ENCODE data around the gene UCHL5.

Gene UCHL5, protein sequence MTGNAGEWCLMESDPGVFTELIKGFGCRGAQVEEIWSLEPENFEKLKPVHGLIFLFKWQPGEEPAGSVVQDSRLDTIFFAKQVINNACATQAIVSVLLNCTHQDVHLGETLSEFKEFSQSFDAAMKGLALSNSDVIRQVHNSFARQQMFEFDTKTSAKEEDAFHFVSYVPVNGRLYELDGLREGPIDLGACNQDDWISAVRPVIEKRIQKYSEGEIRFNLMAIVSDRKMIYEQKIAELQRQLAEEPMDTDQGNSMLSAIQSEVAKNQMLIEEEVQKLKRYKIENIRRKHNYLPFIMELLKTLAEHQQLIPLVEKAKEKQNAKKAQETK

DNA sequence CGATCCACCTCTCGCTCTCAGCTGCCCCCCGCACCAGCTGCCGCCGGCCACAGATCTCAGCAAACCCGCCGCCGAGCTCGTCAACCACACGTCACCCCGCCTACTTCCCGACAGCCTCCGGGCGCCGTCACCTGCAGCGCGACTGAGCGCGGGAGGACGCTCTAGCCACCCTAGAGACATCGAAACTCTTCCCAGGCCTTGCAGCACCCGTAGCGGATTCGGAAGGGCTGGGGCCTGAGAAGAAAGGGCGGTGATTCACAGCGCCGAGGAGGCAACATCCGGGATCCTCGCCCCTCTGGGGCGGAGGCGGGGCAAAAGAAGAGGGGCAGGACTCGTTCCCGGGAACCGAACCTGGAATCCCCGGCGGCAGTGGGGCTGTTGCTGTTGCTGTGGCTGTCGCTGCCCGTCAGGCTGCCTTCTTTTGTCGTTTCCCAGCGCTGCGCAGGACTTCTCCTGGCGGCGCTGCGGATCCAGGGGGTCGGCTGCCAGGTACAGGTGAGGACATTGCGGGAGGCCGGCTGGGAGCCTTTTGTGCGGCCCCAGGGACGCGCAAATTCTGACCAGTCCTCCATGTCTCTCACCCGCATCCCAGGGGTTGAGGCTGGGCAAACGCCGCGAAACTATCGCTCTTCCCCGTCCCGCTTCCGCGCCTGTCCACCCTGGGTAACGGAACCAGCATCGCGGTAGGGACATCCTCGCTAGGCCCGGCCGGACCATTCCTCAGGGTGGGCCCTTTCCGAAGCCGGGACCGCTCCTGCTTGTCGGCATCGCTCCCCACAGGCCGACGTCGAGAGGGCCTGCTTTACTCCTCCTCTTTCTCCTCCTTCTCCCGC is at the start of gene UCHL5, which contains the start of gene RO60:
Gene UCHL5, minus strand, starts transcription at position 79 of the 833 bp plus-strand sequence. CDS start 100 bp downstream, outside the sequence.
Gene RO60, plus strand, starts transcription at position 331 of the 833 bp plus-strand sequence. CDS start 9,443 bp downstream, outside the sequence.
- DNase-seq, result peak; percentile 97

DNA sequence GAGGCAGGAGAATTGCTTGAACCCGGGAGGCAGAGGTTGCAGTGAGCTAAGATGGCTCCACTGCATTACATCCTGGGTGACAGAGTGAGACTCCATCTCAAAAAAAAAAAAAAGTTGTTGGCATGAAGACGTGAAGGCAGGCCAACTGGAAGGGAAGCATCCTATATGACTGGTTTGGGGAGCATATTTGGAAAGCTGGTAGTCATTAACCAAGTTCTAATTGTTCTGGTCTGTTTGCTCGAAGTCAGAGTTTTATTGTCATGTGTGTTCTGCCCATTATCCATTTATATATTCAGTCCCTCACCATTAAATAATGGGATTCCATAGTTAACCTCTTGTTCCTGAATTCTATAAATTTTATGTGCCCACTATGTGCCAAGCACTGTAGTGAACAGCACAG is 49.3 kb upstream of the UCHL5 start:
- no peak for DNase-seq

DNA sequence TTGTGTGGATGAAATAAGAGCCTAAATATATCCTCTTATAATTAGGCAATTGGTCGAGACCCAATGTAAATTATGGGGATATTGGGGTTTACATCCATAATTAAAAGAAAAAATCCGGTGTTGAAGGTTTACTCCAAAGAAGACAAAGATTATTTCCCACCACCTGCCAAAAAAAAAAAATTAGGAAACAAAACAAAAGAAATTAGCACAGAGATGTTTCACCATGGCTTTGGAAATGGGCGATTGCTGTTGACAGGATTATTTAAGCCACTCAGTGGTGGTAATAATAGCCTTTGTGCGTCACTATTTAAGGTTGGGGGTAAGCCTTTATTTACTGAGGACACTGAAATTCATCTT is 46.6 kb upstream of the UCHL5 start:
- DNase-seq, result peak; percentile 61

DNA sequence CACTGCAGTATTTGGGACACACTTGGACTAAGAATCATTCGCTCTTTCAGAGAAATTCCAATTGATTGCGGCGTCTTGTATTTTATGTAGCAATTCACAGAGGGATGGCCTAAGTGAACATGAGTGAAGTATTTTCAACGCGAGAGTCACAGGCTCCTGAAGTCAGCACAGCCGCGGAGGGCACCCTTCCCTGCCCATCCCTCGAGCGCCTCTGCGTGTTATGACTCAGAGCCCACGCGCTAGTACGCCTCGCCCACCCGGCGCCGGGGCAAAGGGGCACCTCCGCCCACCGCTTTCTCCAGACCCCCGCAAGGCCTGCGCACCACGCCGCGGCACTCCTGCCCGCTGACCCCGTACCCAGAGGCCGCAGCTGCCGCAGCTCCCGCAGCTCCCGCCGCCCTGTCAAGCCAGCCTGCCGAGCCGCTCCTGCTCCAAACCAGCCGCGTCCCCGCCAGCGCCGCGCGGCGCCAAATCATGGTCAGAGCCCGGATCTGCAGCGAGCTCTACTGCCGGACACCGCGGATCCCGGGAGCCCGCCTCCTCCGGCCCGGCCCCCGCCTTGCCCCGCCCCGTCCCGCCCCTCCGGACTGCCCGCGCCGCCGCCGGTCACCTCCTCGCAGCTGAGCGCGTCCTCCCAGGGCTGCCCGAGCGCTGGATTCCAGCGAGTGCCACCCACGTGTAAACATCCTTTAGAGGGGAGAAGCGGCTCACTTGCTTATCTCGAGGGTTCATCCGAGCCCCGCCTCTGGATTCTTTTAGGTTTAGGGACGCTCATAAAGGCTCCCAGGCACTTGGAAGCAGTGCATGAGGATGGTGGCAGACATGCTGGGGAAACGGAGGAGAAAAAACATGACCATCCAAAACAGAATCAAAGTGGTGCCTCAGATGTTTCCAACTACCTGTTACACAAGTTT is 46.0 kb upstream of the UCHL5 start, which contains the start of gene GLRX2:
Gene GLRX2, minus strand, starts transcription at position 508 of the 914 bp plus-strand sequence. Its CDS starts 32 bp downstream, at position 476.
- peak; percentile 73 for DNase-seq

DNA sequence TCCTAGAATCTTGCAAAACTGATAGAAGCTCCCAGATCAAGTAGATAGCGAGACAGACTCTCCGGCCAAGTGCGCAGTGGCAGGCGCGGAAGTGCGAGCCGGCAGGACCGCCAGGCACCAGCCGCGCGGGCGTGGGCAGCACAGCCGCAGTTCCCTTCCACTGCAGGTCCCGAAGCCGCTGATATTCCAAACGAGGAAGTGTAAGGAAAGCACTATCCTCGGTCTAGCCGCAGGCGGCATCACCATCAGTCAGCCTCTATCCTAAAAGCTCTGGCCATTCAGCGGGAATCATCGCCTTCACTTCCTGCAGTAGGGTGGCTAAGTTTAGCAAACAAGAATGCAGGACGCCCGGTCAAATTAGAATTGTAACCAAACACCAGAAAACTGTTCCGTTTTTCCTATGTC is 45.3 kb upstream of the UCHL5 start:
- DNase-seq, result no peak

DNA sequence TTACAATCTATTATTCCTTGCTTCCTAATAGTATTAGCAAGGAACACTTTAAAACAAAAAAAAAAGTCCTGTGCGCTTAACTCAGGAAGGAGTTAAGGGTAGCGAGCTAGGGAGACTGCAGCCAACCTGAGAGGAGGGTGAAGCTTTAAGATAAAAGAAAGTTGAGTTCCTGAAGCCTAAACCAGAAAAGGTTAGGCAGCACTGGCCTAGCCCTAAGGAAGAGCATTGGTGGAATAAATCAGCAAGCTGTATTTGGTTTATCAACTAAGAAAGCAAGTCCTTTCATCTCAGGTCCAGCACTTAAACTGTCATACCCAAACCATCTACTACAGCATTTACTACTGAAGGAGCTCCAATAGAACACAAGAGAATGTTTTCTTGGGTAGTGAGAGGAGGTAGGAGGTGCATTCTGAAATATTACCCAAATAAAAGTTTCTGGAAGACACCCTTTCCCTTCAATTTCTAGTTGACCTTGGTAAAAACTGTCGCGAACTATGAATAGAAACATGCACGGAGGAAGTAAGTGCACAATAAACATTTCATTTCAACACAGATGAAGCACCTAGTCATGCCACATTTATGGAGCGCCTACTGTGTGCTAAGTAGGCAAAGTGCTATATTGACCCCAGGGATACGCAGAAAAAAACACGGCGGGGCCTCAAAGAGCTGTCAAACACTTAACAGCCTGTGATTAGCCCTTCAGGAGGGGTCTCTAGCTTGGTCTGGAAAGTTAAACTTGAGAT is 44.8 kb upstream of the UCHL5 start:
- DNase-seq, result no peak

DNA sequence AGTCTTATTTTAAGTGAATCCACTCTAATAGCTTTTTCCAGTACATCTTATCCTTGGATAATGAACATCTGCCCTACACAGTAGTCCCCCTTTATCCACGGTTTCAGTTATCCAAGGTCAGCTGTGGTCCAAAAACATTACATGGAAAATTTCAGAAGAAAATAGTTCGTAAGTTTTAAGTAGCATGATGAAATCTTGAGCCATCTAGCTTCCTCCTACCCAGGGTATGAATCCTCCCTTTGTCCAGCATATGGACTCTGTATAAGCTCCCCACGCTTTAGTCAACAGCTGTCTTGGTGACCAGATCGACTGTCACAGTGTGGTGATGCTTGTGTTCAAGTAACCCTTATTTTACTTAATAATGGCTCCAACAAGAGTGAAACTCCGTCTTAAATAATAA is 43.5 kb upstream of the UCHL5 start:
- DNase-seq, result no peak

DNA sequence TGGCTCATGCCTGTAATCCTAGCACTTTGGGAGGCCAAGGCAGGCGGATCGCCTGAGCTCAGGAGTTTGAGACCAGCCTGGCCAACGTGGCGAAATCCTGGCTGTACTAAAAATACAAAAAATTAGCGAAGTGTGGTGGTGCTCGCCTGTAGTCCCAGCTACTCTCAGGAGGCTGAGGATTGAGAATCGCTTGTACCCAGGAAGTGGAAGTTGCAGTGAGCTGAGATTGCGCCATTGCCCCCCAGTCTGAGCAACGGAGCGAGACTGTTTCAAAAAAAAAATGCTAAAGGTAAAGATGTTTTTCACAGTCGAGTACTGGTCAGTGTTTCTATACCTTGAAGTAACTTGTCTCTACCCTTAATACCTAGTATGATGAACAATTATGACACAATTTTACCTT is 35.0 kb upstream of the UCHL5 start:
- DNase-seq, result no peak

DNA sequence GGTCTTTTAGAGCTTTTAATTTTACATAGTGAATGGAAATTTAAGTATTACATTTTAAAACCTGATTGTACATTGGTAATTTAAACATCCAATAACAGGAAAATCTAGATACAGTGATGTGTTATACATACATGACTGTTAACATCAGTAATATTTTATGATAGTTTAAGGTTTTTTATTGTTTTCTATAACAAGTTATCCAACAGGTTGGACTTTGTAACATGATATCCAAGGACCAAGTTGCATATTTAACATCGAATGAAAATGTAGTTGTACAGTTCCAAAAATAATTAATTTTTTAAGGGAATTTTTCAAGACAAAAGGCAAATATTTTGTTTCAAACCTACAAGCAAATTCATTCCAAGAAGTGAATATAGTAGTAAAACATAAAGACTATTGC is 31.7 kb upstream of the UCHL5 start:
- DNase-seq, result no peak

DNA sequence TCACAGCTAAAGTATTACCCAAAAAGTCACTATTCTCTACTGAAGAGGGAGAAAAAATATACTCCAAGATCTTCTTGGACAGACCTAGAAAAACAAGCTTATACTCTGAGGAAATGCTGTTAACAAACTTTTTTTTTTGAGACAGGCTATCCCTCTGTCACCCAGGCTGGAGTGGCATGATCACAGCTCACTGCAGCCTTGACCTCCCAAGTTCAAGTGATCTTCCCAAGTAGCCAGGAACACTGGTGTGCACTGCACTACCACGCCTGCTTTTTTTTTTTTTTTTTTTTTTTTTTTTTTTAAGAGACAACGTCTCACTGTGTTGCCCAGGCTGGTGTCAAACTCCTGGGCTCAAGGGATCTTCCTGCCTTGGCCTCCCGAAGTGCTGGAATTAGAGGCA is 28.7 kb upstream of the UCHL5 start:
- no peak for DNase-seq

DNA sequence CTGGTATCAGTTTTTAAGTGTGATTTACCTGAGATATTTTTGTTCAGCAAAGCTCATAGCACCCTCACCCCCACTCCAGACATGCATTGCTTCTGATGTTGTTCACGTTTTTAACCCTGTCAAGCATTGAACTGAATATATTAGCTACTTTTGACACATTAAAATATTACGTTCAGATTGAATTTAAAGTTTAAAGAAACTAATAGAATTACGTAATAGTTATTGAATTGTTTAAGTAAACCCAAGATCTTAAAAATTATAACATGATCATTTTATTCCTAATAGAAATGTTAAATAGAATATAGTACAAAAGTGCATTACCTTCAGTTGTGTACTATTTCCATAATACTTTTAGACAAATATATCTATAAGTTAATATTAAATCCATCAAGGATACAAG is 27.2 kb upstream of the UCHL5 start:
- no peak for DNase-seq

DNA sequence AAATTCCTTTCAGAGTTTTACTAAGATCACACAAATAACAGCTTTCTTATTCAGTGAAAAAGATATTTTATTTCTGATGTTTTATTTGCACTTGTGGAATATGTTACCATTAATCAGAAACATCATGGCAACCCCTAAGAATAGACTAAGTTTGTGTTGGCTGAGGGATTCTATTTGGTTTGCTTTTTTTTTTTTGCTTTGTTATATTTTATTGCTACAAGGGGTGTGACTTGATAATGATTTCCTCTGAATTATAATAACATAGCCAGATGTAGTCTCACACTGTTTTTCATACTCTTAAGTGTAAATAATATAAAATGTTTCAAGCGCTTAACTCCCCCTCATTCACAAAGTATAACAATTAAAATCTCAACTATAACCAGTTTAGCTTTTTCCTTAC is 26.1 kb upstream of the UCHL5 start:
- DNase-seq, result no peak

DNA sequence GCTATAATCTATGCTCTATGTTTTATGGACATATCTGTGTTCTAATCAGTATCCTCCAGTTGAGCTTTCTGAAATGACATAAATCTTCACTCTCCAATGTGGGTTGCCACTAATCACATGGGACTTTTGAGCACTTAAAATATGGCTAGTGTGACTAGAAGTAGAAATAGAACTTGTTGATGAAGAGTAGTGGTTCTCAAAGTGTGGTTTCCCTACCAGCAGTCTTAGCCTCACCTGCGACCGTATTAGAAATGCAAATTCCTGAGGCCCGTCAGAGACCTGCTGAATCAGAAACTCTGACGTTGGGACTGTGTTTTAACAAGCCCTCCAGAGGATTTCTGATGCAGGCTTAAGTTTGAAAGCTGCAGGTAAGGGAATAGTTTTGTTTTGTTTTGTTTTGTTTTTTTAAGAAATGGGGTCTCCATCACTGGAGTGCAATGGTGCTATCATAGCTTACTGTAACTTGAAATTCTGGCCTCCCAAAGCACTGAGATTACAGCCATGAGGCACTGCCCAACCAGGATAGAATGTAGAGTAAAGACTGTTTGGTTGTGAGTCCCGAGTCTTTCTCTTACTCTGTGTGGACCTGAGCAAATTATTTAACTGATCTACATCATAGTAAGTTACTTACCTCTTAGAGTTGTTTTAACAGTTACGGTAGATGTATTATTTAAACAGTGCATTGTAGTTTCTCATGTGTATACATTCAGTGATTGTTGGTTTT is 24.4 kb upstream of the UCHL5 start:
- no peak for DNase-seq

DNA sequence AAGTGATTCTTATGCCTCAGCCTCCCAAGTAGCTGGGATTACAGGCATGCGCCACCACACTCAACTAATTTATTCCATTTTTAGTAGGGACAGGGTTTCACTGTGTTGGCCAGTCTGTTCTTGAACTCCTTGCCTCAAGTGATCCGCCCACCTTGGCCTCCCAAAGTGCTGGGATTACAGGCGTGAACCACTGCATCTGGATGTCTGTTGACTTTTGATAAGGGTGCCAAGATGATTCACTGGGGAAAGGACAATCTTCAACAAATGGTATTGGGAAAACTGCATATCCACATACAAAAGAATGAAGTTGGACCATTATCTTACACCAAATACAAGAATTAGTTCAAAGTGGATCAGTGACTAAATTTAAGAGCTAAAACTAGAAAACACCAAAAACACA is 20.0 kb upstream of the UCHL5 start:
- DNase-seq, result no peak

DNA sequence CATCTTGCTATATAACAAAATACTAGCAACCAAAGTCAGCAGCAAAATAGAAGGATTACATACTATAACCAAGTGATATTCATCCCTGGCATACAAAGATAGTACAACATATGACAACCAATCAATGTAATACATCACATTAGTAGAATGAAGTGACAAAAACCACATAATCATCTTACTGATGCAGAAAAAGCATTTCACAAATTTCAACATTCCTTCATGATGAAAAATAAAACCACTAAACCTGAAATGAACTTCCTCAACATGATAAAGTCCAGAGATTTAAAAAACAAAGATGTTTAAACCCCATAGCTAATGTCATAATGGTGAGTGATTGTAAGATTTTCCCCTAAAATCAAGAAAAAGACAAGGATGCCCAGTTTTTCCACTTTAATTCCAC is 18.8 kb upstream of the UCHL5 start:
- DNase-seq, result no peak

DNA sequence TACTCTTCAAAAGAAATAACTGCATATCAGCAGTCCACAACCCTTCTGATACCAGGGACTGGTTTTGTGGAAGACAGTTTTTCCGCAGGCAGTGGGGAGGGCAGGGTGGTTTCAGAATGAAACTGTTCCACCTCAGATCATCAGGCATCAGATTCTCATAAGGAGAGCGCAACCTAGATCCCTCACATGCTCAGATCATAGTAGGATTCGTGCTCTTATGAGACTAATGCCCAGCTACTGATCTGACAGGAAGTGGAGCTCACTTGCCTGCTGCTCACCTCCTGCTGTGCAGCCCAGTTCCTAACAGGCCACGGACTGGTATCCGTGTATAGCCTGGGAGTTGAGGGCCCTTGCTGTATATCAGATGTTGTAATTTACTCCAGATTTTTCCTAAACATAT is 11.8 kb upstream of the UCHL5 start:
- no peak for DNase-seq

DNA sequence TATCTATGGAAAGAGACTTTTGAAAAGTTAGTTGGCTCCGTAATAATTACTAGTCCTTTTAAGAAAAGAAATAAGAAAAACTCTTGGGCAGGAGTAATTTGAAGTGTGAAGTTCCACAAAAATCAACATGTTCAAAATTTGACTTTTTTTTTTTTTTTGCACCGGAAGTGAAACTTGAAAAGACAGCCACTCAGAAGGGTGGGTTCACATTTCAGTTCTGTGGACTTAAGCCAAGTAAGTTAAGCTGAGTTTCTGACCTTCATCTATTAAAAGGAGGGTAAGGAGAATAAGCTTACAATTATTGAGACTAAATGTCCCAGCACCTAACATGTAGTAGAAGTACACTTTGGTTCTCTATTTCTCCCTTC is 11.2 kb upstream of the UCHL5 start:
- no peak for DNase-seq

DNA sequence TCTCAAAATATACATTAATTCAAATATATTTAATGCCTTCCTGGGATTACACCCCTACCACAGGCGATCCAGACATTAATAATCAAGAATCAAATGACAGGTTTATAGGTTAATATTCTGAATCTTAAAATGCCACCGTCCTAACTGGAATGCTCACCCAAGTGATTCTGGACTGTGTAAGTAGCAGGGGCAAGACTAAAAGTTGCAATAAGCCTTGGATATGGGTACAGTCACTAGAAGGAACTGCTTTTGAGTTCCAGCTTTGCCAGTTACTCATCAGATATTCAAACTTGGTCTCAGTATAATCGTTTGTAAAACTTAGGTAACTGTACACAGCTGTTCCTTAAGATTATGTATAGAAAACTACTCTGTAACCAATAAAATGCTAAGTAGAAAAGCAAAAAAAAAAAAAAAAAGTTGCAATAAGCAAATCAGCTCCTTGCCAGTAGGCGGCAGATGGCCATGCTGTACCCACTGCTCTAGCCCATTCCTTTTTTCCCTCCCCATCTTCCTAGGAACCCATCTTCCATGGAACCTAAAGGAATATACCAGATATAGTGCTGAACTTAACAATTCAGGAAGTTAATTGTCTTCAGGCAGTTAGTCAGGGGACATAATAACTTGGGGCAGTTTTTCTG is 10.7 kb upstream of the UCHL5 start:
- DNase-seq, result no peak

DNA sequence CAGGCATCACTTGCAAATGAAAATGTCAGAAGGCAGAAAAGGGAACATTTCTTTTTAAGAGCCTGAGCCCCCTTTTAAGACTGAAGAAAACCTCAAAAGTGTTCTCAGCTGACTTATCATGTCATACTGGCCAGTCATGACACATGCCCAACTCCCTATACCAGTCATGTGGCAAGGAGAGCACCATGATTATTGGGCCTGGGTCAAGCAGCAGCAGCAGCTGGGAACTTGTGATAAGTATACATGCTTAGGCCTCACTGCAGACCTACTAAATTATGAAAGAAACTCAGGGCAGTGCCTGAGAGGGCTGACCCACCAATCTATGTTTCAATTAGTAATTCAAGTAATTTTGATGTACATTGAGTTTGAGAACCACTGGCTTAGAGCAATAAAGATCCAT is 8.9 kb upstream of the UCHL5 start:
- no peak for DNase-seq

DNA sequence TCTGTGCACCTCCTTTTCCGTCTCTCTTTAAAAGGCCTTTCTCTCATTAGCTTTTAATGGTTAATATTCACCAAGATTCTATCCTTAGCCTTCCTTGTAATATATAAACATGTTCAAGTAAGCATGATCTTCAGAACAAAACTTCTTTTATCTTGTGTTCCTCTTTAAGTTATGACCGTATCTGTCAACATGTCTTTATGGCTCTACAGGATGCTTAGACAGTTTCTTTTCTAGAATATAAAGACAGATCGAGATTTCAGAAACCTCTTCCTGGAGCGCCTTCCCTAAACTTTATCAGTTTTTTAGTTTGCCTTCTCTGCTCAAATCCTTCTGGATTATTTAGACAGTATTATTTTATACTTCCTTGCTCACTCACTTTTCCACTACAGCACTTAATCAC is 7.4 kb upstream of the UCHL5 start:
- DNase-seq, result no peak

DNA sequence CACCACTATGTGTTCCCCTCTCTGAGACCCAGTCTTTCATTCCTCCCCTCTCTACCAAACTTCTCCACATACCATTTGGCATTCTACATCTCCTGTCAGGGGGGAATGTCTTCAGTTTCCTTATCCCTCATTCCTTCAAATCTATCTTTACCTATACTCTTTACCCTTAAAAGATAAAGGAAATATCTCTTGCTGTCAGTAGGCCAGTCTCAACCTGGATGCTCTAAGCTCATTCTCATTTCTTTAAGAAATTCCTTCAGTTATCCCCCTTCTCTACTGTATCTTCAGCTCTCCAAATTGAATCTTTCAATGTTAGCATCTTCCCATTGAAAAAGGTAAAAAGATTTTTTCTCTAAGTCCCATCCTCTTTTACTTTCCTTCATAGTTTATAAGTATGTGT is 6.8 kb upstream of the UCHL5 start:
- DNase-seq, result no peak
